Lower leg skin (tissue), 4 donors: ENCODE results near the gene ARHGAP15. TPM values are rescaled to one million over a fixed set of nuclear protein-coding genes. Genes with fewer than 3 reads are reported as not detected.

Source experiments
- DNase-seq, 2 donors: peaks; one replicate each; pipeline ENCODE4 v3.0.0-alpha.2; 2019; ENCODE audit warnings: low spot score in 2 of 2
- H3K4me3 ChIP-seq: fragments of 200-600 bp; sonication (generic); 2 replicates; pipeline ENCODE4 v1.5.1; 2017; ENCODE audit warnings: mild to moderate bottlenecking, low read depth; ENCODE audit not compliant: poor library complexity, severe bottlenecking
- POLR2A ChIP-seq, 2 donors: fragments of 450-650 bp; IDR thresholded peaks; one replicate each; pipeline ENCODE4 v1.6.1; 2016 to 2017; ENCODE audit warnings: antibody characterized with exemption in 2 of 2, mild to moderate bottlenecking in 1 of 2, moderate library complexity in 1 of 2
- WGBS, 2 donors: methylation state at CpG; one replicate each; pipeline ENCODE4 v1.1.5; 2018; 5-methylcytosine and 5-hydroxymethylcytosine counted together
- intact Hi-C: fragments of 100-400 bp; cut with DNase I; formaldehyde crosslinking; loops from one replicate; pipeline ENCODE4 v1.15.0; 2023; ENCODE audit warnings: low total_unique reads
- total RNA-seq, 4 donors: library from RNA; depleted of rRNA; stranded (reverse); fragments of >200 nt; gene quantifications; one replicate each; pipeline ENCODE4 v1.1.0, GENCODE V29; 2016
- TF ChIP-seq, protein P1 (sequence below), 3 donors: fragments of 450-650 bp; IDR thresholded peaks; one replicate each; pipeline ENCODE4 v1.5.1; 2016; ENCODE audit warnings: antibody characterized with exemption in 3 of 3, mild to moderate bottlenecking in 3 of 3, moderate library complexity in 2 of 3

Gene ARHGAP15
- total RNA-seq, 4 donors from 2014 or later, result 1.1 to 4.6 (median 2.4) TPM

DNA sequence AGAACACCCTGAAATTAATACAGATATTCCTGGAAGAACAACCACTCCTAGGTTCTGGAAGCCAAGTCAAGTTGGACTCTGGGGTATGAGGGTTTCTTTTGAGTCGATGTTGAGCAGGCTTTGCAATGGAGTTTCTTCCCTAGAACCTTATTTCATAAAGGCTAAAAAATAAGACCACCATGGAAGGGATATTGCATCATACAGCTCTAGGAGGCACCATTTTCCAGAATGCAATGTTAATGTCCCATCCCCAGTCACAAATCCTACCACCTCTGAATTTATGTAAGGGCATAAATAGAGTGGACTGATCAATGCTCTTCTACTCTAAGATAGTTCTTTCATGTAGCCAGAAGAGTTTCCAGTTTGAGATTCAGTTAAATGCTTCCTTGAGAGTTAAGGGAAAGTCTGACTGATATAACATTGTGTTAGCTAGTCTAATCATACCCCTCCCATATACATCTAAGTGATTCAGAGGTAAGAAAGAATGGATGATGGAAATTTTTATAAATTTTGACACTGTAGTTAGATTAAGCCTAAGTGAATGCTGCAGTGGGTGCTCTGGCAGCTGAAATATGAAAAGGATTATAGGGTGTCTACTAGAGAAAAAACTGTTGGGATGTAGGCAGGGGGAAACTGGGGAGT, 22.0 kb downstream of the ARHGAP15 start:
- DNase-seq, result no peak
- WGBS, 2 donors, result 91 to 94% methylated on average over 1 of the region's 1 CpG
- H3K4me3 ChIP-seq, result no peak overlapping the region
- TF ChIP-seq POLR2A (IDR thresholded peaks at IDR 0.05), result no peak
- TF ChIP-seq, protein P1, sequence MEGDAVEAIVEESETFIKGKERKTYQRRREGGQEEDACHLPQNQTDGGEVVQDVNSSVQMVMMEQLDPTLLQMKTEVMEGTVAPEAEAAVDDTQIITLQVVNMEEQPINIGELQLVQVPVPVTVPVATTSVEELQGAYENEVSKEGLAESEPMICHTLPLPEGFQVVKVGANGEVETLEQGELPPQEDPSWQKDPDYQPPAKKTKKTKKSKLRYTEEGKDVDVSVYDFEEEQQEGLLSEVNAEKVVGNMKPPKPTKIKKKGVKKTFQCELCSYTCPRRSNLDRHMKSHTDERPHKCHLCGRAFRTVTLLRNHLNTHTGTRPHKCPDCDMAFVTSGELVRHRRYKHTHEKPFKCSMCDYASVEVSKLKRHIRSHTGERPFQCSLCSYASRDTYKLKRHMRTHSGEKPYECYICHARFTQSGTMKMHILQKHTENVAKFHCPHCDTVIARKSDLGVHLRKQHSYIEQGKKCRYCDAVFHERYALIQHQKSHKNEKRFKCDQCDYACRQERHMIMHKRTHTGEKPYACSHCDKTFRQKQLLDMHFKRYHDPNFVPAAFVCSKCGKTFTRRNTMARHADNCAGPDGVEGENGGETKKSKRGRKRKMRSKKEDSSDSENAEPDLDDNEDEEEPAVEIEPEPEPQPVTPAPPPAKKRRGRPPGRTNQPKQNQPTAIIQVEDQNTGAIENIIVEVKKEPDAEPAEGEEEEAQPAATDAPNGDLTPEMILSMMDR (IDR thresholded peaks at IDR 0.05), result no peak
- intact Hi-C loops, result no loop called here

- no peak overlapping the region for H3K4me3 ChIP-seq
- TF ChIP-seq POLR2A (IDR thresholded peaks at IDR 0.05), result no peak
- TF ChIP-seq, protein P1 (IDR thresholded peaks at IDR 0.05), result no peak
- no peak for DNase-seq
- WGBS, 2 donors, result 79 to 84% methylated on average over 2 of the region's 2 CpGs
- intact Hi-C loops, result no loop called here
Measured at GRCh38 chr2:143152219-143152618, 23.0 kb downstream of the ARHGAP15 start.

DNA sequence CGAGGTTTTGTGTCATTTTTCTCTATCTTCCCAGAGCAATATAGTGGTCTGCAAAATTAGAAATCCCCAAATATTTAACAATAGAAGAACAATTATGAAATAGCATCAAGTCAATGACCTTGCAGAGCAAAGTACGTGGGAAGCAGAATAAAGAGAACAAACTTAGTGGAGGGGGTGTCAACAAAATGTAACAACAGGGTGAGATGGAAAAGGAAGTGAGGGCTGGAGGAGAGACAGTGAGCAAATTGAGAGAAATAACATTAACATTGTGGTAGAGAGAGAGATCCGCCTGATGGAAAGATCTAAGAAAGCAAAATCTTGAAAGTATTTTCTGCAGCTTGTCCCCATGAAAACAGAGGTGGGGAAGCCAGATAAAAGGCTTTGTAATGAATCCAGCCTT, 23.4 kb downstream of the ARHGAP15 start:
- DNase-seq, result no peak
- H3K4me3 ChIP-seq, result no peak overlapping the region
- 76 to 81% methylated on average over 3 of the region's 3 CpGs for WGBS, 2 donors
- intact Hi-C loops, result no loop called here
- TF ChIP-seq, protein P1 (IDR thresholded peaks at IDR 0.05), result no peak
- no peak for TF ChIP-seq POLR2A (IDR thresholded peaks at IDR 0.05)

GRCh38 chr2:143155661-143156060, 26.4 kb downstream of the ARHGAP15 start:
- DNase-seq, result no peak
- intact Hi-C loops, result no loop called here
- TF ChIP-seq POLR2A (IDR thresholded peaks at IDR 0.05), result no peak
- TF ChIP-seq, protein P1 (IDR thresholded peaks at IDR 0.05), result no peak
- no peak overlapping the region for H3K4me3 ChIP-seq

- no peak overlapping the region for H3K4me3 ChIP-seq
- TF ChIP-seq, protein P1 (IDR thresholded peaks at IDR 0.05), result no peak
- TF ChIP-seq POLR2A (IDR thresholded peaks at IDR 0.05), result no peak
- WGBS, 2 donors, result 83 to 96% methylated on average over 1 of the region's 1 CpG
- no peak for DNase-seq
- intact Hi-C loops, result no loop called here
Measured at GRCh38 chr2:143157001-143157400, 27.8 kb downstream of the ARHGAP15 start.

- no peak overlapping the region for H3K4me3 ChIP-seq
- WGBS, 2 donors, result 41 to 45% methylated on average over 3 of the region's 3 CpGs
- intact Hi-C loops, result no loop called here
- no peak for TF ChIP-seq POLR2A (IDR thresholded peaks at IDR 0.05)
- TF ChIP-seq, protein P1 (IDR thresholded peaks at IDR 0.05), result no peak
- DNase-seq, result no peak
Measured at GRCh38 chr2:143157418-143157817, 28.2 kb downstream of the ARHGAP15 start.
